Muscle of back (tissue), 11 donors: ENCODE measurements around the gene PPP1R12C. TPM values are rescaled to one million over a fixed set of nuclear protein-coding genes. Genes with fewer than 3 reads are reported as not detected.
A peak's percentile ranks its signal among the peaks of the same experiment; 100 is the strongest.

Experiments
- DNase-seq, 3 donors: peaks; one replicate each; pipeline versions ENCODE4 v3.0.0 to v3.0.0-alpha.2; 2013
- polyA plus RNA-seq, 10 donors: library from polyadenylated mRNA; unstranded; fragments of 120-200 nt; gene quantifications; one replicate each; pipeline ENCODE4 v1.2.1, GENCODE V29; 2013; ENCODE audit not compliant: insufficient read length in 10 of 10

PPP1R12C gene
- polyA plus RNA-seq, 10 donors = 49.8 to 104 (median 82.2) TPM

DNA sequence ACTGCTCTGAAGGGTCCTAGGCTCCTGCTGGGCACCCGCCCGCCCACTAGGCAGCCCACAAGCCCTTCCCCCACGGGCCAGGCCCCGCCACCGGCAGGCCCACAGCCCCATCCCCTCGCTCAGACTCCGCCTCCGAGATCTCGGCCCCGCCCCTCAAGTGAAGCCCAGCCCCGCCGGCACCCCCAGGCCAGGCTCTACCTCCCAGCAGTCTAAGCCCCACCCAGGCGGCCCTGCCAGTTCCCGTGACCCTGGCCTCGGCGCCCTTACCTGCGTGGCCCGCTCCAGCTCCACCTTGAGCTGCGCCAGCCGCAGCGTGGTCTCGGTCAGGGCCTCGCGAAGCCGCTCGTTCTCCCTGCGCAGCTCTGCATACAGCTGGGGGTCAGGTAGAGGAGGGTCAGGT lies 25.5 kb downstream of the PPP1R12C start:
- DNase-seq = no peak

DNA sequence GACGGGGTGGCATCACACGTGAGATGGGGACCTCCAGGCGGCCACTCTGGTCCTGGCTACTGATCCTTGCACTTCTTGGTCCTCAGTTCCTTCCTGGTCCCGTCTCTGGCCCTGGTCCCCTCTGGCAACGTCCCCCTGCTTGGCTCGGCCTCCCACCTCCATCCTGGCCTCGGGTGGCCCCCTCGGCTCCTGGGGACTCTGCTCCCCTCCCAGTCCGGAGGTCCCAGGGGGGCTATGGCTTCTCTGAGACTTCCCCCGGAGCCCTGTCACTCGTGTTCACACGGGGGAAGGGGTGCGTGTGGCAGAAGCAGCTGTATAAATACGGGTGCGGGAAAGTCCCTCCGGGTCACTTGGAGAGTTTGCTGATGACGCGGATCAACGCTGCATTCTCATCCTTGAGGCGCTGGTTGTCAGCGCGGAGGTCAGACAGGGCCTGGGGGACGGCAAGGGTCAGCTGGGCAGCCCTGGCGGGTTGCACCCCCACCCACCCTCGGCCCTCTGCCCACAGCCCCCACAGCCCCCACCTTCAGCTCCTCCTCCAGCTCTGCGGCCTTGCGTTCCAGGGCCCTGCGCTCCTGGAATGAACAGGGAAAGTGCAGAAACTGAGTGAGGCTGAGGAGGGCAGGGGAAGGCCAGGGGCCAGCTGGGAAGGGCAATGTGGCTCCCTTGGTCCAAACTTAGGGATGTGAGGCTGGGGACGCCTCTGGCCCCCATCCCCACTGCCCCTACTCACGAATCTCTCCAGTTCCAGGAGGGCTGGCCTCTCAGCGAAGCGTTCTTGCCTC lies 26.1 kb downstream of the PPP1R12C start:
- no peak for DNase-seq

DNA sequence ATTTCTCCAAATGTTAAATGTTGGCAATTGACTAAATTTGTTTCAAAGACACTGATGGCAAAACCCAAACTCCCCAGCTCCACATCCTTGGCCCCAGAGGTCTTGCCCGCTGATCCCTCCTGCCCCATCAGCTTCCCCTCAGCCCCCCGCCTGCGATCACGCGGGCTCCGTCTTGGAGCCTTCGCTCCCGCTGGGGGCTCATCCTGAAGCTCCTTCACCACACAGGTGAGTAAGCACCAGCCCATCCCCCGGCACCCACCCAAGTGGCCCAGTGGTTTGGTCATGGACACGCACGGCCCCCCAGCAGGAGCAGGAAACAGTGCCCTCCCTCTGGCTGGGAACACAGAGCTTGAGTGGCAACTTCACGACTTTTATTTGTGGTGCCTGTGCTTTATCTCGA lies 26.9 kb downstream of the PPP1R12C start:
- DNase-seq = no peak

DNA sequence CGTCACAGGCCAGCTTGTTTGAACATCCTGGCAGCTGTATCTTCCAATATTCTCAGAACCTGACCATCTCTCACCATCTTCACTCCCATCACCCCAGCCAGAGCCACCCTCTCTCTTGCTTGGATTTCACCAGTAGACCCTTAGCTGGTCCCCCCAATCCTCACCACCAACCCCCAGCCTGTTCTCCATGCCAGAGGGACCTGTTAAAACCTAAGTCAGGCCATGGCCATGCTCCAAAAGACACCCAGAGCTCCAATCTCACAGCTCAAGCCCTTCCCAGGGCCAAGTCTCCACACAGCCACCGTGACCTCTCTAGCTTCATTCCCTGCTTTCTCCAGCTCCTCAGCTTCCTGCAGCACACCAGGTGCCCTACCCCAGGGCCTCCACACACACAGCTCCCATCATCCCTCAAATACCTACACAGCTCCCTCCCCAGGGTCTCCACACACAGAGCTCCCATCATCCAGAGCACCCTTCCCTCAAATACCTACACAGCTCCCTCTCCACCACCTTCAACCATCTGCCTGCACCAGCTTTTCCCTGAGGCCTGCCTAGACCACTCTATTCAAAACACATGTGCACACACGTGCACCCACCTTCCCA lies 28.0 kb downstream of the PPP1R12C start:
- no peak for DNase-seq

DNA sequence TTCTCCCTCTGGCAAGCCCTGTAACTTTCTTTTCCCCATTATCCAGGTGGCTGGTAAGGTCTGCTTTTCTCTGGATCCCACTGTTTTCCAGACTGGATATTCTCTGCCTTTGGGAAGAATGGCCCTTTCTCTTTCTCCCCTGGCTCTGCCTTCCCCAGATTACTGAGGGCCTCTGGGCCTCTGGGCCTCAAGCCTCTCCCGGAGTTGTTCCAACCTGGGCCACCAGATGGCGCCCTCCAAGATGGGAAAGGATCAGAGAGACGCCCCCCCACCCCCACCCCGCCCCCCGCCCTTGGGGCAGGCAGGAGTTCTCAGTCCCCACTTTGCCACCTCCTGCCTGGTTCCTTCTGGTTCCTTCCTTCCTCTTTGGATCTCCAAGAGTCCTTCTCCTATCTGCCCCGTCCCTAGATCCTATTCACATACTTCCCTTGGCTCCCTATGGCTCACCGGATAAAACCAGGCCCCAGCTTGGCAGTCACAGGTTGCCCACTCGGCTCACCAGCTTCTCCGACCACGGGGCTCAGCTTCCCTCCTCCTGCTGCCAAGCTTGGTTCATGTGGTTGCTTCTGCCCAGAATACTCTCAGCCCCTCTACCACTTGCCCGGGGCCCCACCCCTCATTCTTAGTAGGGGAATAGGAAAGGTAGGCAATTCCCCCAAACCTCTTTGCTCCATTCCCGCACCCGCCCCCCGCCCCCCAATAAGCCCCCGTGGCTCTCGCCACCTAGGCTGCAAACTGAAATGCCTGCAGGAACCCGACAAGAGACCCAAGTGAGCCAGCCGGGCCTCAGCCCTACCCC lies 28.7 kb downstream of the PPP1R12C start:
- peak; percentile 47 to 76 (median 62) for DNase-seq

DNA sequence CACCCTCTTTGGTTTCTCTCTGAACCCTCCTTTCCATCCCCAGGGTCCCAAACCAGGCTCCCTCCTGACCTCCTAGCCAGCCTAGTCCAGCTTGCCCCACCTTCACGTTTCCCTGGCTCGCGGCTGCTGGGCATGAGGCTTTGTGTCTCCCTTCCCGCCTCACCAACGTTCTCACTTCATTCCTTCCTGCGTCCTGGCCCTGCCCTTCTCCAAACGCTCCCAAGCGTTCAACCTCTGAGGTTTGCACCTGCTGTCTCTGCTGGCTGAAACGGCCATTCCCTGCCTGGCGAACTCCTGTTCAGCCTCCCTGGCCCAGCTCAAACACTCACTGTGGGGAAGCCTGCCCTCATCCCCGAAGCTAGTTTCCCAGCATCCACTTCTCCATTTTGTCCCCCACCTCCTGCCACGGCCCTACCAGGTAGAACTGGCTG lies 29.4 kb downstream of the PPP1R12C start:
- DNase-seq = peak in 1 of 3 donors; percentile 49

GRCh38 chr19:55087542-55087901 lies 29.9 kb downstream of the PPP1R12C start:
- no peak for DNase-seq

- peak; percentile 80 to 90 (median 83) for DNase-seq
Observed at GRCh38 chr19:55086730-55087541, 30.5 kb downstream of the PPP1R12C start.

DNA sequence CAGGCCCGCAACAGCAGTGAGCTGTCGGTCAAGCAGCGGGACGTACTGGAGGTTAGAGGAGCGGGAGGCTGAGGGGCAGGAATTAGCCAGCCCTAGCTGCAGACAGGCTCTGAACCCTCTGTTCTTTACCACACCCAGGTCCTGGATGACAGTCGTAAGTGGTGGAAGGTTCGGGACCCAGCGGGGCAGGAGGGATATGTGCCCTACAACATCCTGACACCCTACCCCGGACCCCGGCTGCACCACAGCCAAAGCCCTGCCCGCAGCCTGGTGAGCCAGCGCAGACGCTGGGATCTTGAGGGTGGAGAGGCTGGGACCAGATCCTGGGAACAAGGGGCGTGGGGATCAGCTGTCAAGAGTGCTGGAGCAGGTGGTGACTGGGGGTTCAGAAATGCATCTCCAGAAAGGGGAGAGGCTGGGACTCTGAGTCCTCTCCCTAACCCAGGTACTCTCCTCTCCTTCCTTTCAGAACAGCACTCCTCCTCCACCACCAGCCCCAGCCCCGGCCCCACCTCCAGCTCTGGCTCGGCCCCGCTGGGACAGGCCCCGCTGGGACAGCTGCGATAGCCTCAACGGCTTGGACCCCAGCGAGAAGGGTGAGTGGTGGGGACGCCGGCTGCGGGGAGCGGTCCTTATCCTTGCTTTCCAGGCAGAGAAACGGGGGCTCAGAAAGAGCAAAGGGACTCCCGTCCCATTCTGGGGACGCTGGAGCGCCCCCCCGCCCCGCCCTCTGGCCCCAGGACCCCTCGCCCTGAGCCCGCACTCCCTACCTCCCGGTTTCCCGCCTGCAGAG lies 31.3 kb downstream of the PPP1R12C start:
- DNase-seq = no peak

DNA sequence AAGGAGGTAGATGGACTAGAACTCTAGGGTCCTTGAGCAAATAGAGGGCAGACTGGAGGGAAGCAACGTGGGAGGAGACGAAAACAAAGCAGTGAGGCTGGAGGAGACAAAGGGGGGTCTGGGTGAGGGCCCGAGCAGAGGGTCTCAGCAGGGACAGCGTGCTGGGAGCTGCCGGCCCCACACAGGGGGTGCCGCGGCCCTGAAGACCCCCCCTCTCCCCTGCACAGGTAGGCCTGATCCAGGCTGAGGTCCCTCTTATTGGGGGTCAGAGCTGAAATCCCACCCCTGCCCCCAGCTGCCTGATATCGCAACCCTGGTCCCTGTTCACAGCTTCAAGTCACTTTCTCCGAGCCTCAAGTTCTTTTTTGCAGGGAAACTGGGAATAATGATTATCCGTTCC lies 33.0 kb downstream of the PPP1R12C start:
- no peak for DNase-seq

GRCh38 chr19:55083004-55083850 lies 34.2 kb downstream of the PPP1R12C start:
- no peak for DNase-seq

DNA sequence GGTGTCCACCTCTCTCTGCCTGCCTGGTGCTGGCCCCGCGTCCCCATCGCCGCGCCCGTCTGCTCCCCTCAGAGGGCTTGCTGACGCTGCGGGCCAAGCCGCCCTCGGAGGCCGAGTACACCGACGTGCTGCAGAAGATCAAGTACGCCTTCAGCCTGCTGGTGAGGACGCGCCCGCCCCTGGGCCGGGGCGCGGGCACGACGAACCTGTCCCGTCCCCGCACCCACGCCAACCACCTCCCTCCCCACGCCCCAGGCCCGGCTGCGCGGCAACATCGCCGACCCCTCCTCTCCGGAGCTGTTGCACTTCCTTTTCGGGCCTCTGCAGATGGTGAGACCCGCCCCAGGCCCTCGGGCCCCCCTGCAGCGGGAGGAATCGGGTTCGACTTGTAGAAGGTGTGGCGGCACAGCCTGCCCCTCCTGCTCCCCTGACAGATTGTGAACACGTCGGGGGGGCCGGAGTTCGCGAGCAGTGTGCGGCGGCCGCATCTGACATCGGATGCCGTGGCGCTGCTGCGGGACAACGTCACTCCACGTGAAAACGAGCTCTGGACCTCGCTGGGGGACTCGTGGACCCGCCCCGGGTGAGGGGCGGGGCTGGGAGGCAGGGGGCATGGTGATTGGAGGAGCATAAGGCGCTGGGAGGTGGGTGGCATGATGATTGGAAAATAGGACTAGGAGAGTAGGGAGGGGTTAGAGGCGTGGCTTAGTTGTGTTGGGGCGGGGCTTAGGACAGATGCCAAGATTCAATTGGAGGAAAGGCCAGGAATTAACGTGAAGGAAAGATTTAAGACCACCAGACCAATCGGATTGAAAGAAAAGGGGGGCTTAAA lies 35.2 kb downstream of the PPP1R12C start:
- DNase-seq = peak in 1 of 3 donors; percentile 59

GRCh38 chr19:55081770-55082019 lies 35.7 kb downstream of the PPP1R12C start:
- no peak for DNase-seq

DNA sequence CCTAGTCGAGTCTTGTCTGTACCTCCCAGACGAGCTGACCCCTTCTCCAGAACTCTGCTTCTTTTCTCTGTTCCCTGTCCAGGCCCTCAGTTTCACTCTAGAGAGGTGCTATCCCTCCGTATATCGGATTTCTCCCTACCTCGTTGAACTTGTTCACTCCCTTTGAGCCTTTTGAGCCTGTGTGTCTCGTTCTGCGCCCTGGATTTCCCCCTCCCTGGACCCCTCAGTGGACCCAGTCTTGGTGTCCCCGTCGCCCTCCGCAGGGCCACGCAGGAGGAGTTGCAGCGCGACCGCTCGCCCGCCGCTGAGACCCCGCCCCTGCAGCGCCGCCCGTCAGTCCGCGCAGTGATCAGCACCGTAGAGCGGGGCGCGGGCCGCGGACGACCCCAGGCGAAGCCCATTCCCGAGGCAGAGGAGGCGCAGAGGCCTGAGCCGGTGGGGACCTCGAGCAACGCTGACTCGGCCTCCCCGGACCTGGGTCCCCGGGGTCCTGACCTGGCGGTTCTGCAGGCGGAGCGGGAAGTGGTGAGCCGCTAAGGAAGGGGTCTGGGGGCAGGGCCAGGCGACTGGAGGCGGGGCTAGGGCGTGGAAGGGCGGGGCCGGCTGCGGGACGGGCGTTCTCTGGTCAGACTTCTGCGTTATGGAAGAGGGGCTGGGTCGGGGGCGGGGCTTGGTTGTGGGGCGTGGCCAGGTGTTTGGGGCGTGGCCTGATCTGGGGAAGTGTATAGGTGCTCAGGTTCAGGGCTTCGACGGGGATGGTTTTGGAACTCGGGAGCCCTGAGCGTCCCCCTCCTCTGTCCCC lies 36.3 kb downstream of the PPP1R12C start:
- peak in 1 of 3 donors; percentile 79 for DNase-seq

DNA sequence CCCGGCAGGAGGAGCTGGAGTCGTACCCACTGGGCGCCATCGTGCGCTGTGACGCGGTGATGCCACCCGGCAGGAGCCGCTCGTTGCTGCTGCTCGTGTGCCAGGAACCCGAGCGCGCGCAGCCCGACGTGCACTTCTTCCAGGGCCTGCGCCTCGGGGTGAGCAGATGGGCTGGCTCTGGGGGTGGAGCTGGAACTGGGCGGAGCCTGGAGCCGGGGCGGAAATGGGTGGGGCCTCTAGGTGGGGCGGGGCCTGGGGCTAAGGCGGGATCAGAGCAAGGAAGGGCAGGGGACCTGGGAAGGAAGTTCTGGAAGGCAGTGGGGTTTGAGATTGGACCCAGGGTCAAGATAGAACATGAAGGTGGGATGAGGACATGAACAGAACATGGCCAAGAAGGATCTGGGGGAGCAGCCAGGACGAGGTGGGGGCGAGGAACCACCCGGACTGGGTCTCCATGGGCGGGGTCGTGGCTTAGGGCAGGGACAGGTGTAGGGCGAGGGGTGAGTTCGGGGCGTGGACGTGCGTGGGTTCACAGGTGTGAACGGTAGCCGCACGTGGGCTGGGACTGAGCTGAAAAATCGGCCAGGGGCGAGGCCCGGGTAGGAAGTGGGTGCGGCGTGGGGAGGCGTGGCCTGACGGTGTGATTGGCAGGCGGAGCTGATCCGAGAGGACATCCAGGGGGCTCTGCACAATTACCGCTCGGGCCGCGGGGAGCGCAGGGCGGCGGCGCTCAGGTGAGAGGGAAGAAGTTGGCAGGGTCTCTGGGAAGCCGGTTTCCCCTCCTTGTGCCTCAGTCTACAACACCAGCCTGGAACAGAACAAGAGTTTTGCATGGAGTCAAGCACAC lies 37.1 kb downstream of the PPP1R12C start:
- peak in 1 of 3 donors; percentile 48 for DNase-seq

DNA sequence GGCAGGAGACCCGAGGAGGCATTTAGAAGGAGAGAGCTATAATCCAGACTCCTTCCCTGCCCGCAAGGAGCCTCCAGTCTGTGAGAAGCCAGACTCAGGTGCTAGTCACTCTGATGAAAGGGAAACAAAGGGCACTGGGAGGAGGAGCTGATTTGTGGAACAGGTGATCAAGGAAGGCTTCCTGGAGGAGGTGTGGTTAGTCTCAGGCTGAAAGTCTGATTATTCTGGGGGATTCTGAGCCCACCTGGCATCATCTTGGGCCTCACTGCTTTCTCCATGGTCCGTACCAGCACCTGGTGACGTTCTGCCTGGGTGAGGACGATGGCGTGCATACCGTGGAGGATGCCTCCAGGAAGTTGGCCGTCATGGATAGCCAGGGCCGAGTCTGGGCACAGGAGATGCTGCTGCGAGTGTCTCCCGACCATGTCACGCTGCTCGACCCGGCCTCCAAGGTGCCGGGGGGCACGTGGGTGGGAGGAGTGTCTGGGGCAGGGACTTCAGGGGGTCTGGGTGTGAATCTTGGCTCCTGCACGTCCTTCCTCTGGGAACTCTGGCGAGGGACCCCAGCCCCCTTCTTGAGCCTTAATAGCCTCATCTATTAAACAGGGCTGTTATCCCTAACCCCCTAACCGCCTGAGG lies 37.9 kb downstream of the PPP1R12C start:
- DNase-seq = no peak

DNA sequence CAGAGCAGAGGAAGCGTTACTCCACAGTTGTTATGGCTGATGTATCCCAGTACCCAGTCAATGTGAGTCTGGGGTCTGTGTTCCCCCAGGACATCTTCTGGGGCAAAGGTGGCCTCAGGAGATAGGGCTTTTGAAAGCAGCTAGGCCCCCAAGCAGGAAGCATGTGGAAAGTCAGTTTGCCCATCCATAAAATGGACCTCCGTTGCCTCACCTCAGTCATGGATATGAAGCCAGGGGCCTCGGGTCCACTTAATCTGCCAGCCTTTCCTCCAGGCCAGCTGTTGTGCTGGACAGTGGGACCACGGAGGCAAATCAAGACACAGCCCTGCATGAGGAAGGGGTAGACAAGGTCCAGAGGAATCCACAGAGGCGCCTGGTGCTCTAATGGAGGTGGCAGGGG lies 38.4 kb downstream of the PPP1R12C start:
- DNase-seq = no peak
